ENCODE measurements around the gene DEFB132. TPM values are rescaled to one million over a fixed set of nuclear protein-coding genes. Genes with fewer than 3 reads are reported as not detected.

Gene DEFB132, protein sequence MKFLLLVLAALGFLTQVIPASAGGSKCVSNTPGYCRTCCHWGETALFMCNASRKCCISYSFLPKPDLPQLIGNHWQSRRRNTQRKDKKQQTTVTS
- not detected in 2 replicates for total RNA-seq

DNA sequence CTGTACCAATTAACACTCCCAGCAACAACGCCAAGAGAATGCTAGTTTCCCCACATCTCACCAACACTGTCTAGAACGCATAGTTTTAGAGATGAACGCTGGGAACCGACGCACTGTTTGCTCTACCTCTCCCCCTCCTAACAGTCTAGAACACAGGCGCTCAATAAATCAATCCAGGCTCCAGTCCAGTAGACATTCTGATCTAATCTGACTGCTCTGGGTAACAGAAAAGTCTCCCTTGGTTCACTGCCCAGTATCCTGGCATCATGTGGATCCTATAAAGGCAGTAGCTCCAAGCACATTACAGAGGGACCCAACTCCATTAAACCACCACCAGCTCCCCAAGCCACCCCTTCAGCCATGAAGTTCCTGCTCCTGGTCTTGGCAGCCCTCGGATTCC, at the start of gene DEFB132:
Gene DEFB132, plus strand, starts transcription at position 306 of the 400 bp plus-strand sequence. Its CDS starts 55 bp downstream, at position 361.

DNA sequence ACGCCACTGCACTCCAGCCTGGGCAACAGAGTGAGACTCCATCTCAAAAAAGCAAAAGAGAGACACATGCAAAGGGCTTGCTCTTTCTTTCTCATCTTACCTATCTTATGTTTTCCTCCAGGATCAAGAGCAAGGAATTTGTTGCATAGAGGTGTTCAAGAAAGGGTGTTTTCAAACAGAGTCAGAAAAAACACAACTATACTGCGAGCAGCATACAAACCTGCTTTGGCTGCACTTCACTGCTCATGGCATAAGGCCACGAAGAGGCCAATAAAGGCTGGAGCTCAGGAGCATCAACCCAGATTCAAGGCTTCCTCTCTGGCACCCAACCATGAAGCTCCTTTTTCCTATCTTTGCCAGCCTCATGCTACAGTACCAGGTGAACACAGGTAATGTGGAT, 30.6 kb upstream of the DEFB132 start, which contains the start of gene DEFB129:
Gene DEFB129, plus strand, starts transcription at position 301 of the 400 bp plus-strand sequence. Its CDS starts 31 bp downstream, at position 332.

DNA sequence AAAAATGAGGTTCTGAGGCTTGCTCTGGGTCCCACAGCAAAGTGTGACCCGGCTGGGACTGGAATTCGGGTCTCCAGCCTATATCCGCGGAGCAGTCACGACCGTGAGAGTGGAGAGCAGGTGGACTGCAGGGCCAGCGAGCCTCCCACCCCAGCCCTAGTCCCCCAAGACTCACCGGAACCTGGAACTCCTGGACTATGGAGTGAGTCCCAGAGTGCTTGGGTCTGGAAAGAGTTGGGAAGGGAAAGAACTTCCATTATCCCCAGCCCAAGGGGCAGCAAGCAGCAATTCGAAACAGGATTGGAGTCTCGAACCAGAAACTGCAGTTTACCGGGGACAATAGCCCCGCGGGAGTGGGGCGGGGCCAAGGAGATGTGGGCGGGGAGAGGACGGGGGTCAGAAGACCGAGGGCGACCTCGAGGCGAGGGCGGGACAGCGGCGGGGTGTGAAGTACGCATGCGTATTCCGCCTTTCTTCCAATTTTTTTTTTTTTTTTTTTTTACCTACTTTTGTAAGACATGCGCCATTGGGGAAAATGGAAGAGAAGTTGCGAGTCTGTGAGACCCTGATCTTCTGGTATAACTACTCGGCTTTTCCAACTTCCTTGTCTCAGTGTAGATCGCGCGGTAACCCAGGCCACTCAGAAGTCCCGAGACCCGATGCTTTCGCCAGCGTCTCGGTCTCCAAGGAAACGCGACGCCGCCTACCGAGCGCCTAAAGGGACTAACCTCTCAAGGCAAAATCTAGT, 32.7 kb downstream of the DEFB132 start, which contains the start of gene C20orf96:
Gene C20orf96, minus strand, starts transcription at position 667 of the 748 bp plus-strand sequence. Its CDS starts 140 bp downstream, at position 527.

DNA sequence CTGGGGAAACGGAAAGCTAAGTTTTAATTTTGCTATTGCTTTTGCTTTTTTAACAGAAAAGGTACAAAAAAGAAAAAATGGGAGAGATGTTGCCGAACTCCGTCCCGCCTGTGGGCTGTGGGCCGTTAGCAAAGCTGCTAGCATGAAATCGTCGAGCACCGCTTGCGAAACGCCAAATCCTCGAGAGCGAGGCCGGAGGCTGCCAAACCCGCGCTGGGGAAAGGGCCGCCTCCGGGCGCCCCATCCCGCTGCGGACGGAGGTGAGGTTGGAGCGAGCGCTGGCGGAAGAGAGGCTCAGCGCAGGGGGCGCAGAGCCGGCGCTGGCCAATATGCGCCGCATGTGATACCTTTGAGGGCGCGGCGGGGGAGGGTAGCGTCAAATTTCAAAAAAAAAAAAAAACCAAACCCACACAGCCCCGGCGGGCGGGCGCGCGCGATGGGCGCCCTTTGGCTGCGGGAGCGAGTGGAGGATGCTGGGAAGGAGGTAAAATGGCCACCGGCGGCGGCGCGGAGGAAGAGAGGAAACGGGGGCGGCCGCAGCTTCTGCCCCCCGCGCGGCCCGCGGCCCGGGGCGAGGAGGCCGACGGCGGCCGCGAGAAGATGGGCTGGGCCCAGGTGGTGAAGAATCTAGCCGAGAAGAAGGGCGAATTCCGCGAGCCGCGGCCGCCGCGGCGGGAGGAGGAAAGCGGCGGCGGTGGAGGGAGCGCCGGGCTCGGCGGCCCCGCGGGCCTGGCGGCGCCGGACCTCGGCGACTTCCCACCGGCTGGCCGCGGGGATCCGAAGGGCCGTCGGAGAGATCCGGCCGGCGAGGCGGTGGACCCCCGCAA, 39.8 kb downstream of the DEFB132 start, which contains the start of gene ZCCHC3:
Gene ZCCHC3, plus strand, starts transcription at position 473 of the 827 bp plus-strand sequence. Its CDS starts 17 bp downstream, at position 490.

Other genes with a start within 250 kb of the DEFB132 start
- not detected in 2 replicates for gene DEFB125, start 170.1 kb upstream of the DEFB132 start, total RNA-seq
- gene DEFB126, start 115.1 kb upstream of the DEFB132 start, total RNA-seq = not detected in 2 replicates
- not detected in 2 replicates for gene DEFB127, start 100.3 kb upstream of the DEFB132 start, total RNA-seq
- gene DEFB128, start 68.0 kb upstream of the DEFB132 start, total RNA-seq = not detected in 2 replicates
- not detected in 2 replicates for gene DEFB129, start 30.5 kb upstream of the DEFB132 start, total RNA-seq
- gene C20orf96, start 33.0 kb downstream of the DEFB132 start, total RNA-seq = 3.0 and 7.9 TPM in 2 replicates
- 10.3 and 13.2 TPM in 2 replicates for gene ZCCHC3, start 39.8 kb downstream of the DEFB132 start, total RNA-seq
- gene SOX12, start 67.8 kb downstream of the DEFB132 start, total RNA-seq = 9.5 and 10.9 TPM in 2 replicates
- gene NRSN2, start 89.4 kb downstream of the DEFB132 start, total RNA-seq = 62.2 and 67.9 TPM in 2 replicates
- gene TRIB3, start 123.0 kb downstream of the DEFB132 start, total RNA-seq = 36.7 and 91.3 TPM in 2 replicates
- 91.0 and 119 TPM in 2 replicates for gene RBCK1, start 150.6 kb downstream of the DEFB132 start, total RNA-seq
- 36.1 and 45.7 TPM in 2 replicates for gene TBC1D20, start 204.8 kb downstream of the DEFB132 start, total RNA-seq